HG03342 (cell line): Measurements from ENCODE around the gene ORAI3.

Experiments
- ATAC-seq: cut with Tn5 transposase; IDR thresholded peaks from one replicate; pipeline ENCODE4 v1.9.1; 2021; ENCODE audit warnings: mild to moderate bottlenecking, moderate library complexity; ENCODE audit not compliant: unreplicated experiment

Gene ORAI3

GRCh38 chr16:30948667-30949649, at the start of gene ORAI3:
ORAI3 (plus strand) TSS chr16:30949068; CDS start chr16:30949290, 222 bp downstream.
- peak; percentile 69 for ATAC-seq

GRCh38 chr16:30899794-30900193, 49.1 kb upstream of the ORAI3 start:
- no peak for ATAC-seq

- ATAC-seq, result no peak
Measured at GRCh38 chr16:30900588-30900987, 48.3 kb upstream of the ORAI3 start.

- ATAC-seq, result no peak
Measured at GRCh38 chr16:30901201-30902028, 47.5 kb upstream of the ORAI3 start.

GRCh38 chr16:30902029-30902972, 46.6 kb upstream of the ORAI3 start:
- ATAC-seq, result no peak

- no peak for ATAC-seq
Measured at GRCh38 chr16:30903002-30903401, 45.9 kb upstream of the ORAI3 start.

- ATAC-seq, result no peak
Measured at GRCh38 chr16:30903596-30903995, 45.3 kb upstream of the ORAI3 start.

- ATAC-seq, result no peak
Measured at GRCh38 chr16:30904114-30904780, 44.6 kb upstream of the ORAI3 start.

GRCh38 chr16:30907064-30907463, 41.8 kb upstream of the ORAI3 start:
- no peak for ATAC-seq

GRCh38 chr16:30910427-30911029, 38.3 kb upstream of the ORAI3 start:
- no peak for ATAC-seq

- no peak for ATAC-seq
Measured at GRCh38 chr16:30912794-30913412, 36.0 kb upstream of the ORAI3 start.

- no peak for ATAC-seq
Measured at GRCh38 chr16:30914830-30915229, 34.0 kb upstream of the ORAI3 start.

- ATAC-seq, result no peak
Measured at GRCh38 chr16:30918614-30919013, 30.3 kb upstream of the ORAI3 start.

- no peak for ATAC-seq
Measured at GRCh38 chr16:30920891-30921290, 28.0 kb upstream of the ORAI3 start.

- no peak for ATAC-seq
Measured at GRCh38 chr16:30921459-30921747, 27.5 kb upstream of the ORAI3 start.

GRCh38 chr16:30921748-30922419, 27.0 kb upstream of the ORAI3 start:
- no peak for ATAC-seq

- ATAC-seq, result peak; percentile 68
Measured at GRCh38 chr16:30922420-30922959, 26.4 kb upstream of the ORAI3 start.

GRCh38 chr16:30922960-30923535, 25.8 kb upstream of the ORAI3 start:
- peak; percentile 70 for ATAC-seq
